HFF-Myc (cell line): ENCODE measurements around the gene DOCK1.

ENCODE experiments used
- DNase-seq: peaks from one replicate; pipeline ENCODE4 v3.0.0-alpha.2; 2011; ENCODE audit warnings: low read depth; ENCODE audit errors: extremely low read depth
- H3K4me3 ChIP-seq: replicated peaks from 2 replicates; pipeline ENCODE4 v1.5.1; 2011; ENCODE audit warnings: low read depth, mild to moderate bottlenecking, control low read depth, low read length
- TF ChIP-seq, protein P1 (sequence below): IDR thresholded peaks from 2 replicates; pipeline ENCODE4 v1.5.1; 2012; ENCODE audit warnings: mild to moderate bottlenecking, low read depth, low read length, control low read depth; ENCODE audit errors: missing control alignments

Gene DOCK1

DNA sequence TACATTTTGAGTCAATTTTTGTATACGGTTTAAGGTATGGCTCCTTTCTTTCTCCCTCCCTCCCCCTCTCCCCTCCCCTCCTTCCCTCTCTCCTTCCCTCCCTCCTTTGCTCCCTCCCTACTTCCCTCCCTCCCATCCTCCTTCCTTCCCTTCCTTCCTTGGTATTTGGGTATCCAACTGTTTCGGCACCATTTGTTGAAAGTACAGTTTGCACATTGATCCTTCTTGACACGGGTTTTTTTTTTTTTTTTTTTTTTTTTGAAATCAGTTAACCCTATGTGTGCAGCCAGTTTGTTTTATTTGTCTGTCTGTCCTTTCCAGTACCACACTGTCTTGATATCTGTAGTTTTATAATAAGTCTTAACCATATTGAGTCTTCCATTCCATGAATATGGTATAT lies 331.0 kb downstream of the DOCK1 start:
- DNase-seq = no peak
- TF ChIP-seq, protein P1, sequence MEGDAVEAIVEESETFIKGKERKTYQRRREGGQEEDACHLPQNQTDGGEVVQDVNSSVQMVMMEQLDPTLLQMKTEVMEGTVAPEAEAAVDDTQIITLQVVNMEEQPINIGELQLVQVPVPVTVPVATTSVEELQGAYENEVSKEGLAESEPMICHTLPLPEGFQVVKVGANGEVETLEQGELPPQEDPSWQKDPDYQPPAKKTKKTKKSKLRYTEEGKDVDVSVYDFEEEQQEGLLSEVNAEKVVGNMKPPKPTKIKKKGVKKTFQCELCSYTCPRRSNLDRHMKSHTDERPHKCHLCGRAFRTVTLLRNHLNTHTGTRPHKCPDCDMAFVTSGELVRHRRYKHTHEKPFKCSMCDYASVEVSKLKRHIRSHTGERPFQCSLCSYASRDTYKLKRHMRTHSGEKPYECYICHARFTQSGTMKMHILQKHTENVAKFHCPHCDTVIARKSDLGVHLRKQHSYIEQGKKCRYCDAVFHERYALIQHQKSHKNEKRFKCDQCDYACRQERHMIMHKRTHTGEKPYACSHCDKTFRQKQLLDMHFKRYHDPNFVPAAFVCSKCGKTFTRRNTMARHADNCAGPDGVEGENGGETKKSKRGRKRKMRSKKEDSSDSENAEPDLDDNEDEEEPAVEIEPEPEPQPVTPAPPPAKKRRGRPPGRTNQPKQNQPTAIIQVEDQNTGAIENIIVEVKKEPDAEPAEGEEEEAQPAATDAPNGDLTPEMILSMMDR = no peak

DNA sequence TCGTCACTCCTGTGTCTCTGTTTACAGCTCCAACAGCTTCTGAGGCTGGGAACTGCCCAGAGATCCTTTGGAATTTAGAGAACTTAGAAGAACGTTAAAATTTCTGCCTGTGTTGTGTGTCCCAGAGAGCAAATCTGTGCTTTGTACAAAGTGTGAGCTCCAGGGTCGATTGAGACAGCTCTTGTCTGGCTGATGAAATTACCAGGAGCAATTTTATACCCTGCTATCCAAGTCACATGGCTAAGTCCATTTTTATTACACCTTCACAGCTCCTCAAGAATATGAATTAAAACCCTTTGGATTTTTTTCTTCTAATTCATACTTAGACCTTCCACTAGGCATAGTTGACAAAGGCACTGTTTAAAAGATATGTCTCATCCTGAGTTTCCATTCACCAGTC lies 337.7 kb downstream of the DOCK1 start:
- TF ChIP-seq, protein P1 = no peak
- no peak for DNase-seq
- H3K4me3 ChIP-seq = no peak overlapping the region

More for the DNA sequence above, 331.0 kb downstream of the DOCK1 start:
- H3K4me3 ChIP-seq = no peak overlapping the region

DNA sequence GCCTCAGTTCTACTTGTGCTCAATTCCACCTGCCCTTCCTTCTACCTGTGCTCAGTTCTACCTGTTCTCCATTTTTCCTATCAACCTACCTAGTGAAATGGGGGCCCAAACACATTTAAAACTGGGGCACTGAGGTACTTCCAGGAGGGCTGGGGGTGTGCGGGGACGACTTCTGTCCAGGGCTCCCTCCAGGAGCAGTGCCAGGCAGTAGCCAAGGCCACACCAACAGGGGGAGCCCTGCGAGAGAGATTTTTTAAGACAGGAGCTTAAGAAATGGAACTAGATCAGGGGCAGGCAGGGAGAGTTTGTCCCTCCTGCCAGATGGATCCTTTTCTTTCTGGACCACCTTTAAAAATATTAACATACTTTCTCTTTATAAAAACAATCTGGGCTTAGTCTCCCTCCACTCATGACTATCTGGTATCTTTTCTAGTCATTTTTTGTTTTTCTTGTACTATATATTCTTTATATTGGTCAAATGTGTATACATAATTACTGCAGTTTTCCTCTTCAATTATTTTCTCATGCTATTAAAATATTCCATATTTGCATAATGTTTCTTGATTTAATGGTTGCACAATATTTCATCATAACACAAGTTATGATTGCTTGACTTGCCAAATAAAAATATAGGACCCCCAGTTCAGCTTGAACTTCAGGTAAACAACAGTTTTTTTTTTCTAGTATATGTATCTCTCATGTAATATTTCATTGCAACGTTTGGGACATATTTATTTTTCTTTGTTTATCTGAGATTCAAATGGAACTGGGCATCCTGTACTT lies 338.5 kb downstream of the DOCK1 start:
- TF ChIP-seq, protein P1 = peak; percentile 83
- peak; percentile 7 for DNase-seq
- H3K4me3 ChIP-seq = no peak overlapping the region

DNA sequence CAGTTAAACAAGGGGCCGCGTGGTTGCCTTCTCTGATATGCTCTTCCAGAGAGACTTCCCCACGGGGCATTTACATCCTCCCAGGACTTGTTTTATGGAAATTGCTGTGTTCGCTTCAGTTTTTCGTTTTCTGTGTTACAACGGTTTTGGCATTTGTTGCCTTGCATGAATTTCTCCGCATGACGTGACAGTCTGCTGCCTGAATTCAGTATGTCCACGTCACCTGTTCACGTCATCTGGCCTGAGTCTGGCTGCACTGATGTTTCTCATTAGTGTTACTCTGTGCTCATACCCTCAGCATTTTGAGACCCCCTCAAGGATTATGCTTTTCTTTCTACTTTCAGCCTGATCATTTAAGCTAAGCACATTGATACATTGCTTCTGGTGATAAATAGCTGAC lies 340.2 kb downstream of the DOCK1 start:
- TF ChIP-seq, protein P1 = no peak

DNA sequence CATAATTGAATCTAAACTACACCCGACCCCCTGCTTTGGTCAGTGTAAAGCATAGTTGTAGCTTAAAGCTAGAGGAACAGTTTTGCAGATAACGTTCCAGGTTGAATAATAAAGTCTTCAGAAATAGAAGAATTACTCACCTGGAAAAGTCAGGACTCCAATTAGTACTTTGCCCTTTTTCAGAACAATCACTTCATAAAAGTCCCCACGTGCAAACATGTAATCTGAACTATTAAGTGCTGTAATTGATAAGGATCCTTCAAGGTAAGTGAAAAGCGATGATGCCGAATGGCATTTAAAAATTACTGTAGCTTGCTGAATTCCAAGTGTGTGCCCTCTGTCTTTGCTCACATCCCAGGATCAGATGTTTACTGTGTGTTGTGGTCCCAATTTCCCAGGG lies 344.8 kb downstream of the DOCK1 start:
- DNase-seq = no peak
- TF ChIP-seq, protein P1 = no peak
- no peak overlapping the region for H3K4me3 ChIP-seq

More for the DNA sequence above, 340.2 kb downstream of the DOCK1 start:
- H3K4me3 ChIP-seq = no peak overlapping the region
- no peak for DNase-seq

DNA sequence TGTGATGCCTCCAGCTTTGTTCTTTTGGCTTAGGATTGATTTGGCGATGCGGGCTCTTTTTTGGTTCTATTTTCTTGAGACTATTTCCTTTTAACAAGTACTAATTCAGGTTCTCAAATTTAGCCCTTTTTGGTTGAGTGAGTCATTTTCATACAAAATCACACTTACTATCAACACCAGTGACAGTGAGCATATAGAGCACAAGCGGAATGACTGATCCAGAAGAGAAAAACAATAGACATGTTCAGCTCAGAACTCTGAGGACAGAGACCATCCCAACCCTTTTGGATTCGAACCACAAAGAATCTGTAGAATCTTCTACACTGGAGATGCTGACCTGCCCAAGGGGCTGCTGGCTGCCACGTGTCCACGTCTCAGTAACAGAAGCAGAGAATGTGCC lies 347.6 kb downstream of the DOCK1 start:
- no peak for DNase-seq
- H3K4me3 ChIP-seq = no peak overlapping the region
- TF ChIP-seq, protein P1 = no peak

DNA sequence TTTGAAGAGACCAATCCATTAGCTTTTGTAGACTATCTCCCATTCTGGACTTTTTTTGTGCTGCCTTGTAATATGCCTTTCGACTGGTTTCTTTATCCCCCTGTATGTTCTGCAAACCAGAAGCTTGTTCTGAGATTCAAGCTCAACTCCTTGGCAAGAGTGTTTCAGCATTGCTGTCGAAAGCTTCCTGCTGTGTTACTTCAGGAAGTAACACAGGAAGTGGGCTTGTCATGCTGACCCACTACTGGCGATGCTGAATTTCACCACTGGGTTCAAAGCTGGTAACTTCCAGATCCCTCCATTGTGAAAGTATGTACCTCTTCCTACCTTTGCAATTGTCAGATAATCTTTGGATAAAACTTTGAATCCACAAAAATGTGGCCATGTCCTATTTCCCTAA lies 349.0 kb downstream of the DOCK1 start:
- no peak overlapping the region for H3K4me3 ChIP-seq
- DNase-seq = no peak
- TF ChIP-seq, protein P1 = no peak
